ENCODE data around the gene TRA2A.
A peak's percentile ranks its signal among the peaks of the same experiment; 100 is the strongest.
"Not testable (repeated sequence)": the region's sequence is repeated elsewhere in the genome, so short reads cannot be mapped to it uniquely, and the experiment has no call there.

The TRA2A gene

GRCh38 chr7:23491502-23491901, 40.3 kb downstream of the TRA2A start:
- DNase-seq, result no peak

DNA sequence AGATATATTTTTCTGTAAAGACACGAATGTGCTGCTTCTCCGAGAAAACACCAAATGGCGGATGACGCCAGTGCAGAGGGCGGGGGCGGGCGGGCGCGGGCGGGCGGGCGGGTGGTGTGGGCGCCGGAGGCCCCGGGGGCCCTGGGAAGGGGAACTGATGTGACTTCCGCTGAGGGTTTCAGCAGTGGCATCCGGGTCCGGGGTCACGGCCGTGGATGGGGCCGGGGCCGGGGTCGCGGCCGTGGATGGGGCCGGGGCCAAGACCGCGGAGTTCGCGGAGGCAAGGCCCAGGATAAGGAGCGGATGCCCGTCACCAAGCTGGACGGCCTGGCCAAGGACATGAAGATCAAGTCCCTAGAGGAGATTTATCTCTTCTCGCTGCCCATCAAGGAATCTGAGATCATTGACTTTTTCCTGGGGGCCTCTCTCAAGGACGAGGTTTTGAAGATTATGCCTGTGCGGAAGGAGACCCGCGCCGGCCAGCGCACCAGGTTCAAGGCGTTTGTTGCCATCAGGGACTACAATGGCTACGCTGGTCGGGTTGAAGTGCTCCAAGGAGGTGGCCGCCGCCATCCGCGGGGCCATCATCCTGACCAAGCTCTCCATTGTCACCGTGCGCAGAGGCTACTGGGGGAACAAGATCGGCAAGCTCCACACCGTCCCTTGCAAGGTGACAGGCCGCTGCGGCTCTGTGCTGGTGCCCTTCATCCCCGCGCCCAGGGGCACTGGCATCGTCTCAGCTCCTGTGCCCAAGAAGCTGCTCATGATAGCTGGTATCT, 41.2 kb downstream of the TRA2A start:
- DNase-seq, result no peak

GRCh38 chr7:23488714-23489113, 43.1 kb downstream of the TRA2A start:
- DNase-seq, result not testable (repeated sequence)

DNA sequence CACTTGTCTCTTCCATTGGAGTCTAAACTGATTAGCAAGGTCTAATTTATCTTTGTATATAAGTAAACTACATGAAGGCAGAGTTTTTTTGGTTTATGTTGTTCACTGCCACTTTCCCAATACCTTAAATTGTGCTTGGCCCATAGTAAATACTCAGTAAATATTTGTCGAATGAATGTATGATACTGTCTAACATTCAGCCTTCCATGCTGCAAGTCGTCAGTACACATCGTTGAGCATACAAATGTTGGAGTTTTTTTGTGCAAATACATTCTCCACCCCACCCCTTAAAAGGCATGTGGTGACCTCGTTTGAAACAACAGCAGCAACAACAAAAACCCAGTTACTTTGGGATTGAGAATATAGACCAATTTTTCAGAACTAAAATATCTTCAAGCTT, 44.1 kb downstream of the TRA2A start:
- no peak for DNase-seq

DNA sequence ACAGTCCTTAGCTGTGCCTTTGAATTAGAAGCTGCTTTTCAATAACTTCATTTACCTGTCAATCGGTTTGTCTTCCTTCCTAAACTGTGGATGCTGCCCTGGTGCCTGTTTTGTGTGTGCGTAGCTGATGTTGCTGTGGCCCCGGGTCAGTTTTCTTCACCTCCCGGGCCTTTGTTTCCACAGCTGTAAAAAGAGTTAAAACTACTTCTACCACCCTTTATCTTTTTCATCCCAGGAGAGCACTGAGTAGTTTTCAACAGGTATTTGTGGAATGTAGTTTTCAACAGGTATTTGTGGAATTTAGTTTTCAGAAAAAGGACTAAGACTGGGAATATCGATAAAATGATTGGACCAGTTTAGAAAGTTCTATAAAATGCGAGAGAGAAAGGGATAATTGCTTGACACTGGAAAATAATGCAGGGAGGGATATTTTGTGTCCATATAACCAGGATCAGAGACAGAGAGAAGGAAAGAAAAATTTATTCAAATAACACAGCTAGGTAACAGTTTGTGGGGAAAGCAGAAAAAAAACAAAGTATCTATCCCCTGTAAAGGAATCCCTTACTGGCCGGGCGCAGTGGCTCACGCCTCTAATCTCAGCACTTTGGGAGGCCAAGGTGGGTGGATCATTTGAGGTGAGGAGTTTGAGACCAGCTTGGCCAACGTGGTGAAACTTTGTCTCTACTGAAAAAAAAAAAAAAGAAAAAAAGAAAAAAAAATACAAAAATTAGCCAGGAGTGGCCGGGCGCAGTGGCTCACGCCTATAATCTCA, 45.6 kb downstream of the TRA2A start:
- DNase-seq, result no peak

- DNase-seq, result no peak
Measured at GRCh38 chr7:23482686-23483085, 49.1 kb downstream of the TRA2A start.

GRCh38 chr7:23477962-23478866, 53.6 kb downstream of the TRA2A start:
- no peak for DNase-seq

DNA sequence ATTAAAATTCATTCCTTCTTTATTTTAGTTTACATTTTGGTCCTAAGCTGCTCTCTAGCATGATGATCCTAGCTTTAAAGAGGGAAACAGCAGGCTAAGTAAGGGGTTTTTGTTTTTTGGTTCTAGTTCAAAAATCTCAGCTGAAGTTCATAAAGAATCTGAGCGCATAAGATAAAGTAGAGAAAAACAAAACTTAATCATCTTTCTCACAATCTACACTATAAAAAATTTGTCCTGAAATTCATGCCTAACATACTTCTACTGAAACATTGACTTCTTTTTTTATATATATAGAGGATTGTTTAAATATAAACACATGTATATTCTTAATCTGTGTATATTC, 54.7 kb downstream of the TRA2A start:
- DNase-seq, result no peak

DNA sequence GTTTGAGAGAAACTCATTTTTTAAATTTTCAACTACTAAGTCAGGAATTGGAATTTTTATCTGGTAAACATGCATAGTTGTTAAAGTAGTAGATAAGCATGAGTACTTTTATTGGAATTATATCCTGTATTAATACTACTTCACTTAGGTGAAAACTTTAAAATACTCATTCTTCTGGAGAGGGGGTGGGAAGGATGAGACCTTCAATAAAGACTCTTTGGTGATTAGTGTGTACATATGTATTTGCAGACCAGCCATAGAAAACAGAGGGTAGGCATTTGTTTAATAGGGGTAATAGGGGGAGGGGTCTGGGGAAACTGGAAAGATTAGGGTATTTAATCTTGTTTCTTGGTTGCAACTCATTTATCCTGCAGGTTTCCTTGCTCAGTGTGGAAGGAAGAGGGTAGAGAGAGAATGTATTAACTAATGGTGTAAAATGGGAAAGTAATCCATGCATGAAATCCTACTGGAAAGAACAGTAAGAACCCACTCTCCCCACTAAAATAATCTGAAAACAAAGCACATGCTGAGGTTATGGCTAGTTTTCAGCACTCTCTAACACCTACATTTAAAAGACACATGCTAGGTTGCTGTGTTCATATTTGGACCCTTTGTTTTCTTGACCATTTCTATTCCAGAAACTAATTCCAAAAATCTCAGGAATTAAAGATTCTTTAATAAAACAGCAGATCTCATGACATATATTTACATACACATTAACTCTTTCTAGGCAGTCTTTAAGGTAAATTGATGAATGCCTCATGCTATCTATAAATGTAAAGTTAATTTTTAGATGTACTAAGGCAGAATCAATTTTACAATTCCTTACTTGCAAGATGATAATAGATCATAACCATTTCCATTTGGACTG, 55.3 kb downstream of the TRA2A start:
- no peak for DNase-seq

GRCh38 chr7:23475576-23475839, 56.3 kb downstream of the TRA2A start:
- no peak for DNase-seq

- DNase-seq, result peak; percentile 61
Measured at GRCh38 chr7:23474829-23475575, 56.8 kb downstream of the TRA2A start.

GRCh38 chr7:23474094-23474828, 57.5 kb downstream of the TRA2A start:
- DNase-seq, result peak; percentile 99

GRCh38 chr7:23473844-23474093, 58.0 kb downstream of the TRA2A start:
- peak; percentile 69 for DNase-seq

GRCh38 chr7:23472956-23473843, 58.6 kb downstream of the TRA2A start:
- peak; percentile 41 for DNase-seq

GRCh38 chr7:23472556-23472955, 59.2 kb downstream of the TRA2A start:
- no peak for DNase-seq

DNA sequence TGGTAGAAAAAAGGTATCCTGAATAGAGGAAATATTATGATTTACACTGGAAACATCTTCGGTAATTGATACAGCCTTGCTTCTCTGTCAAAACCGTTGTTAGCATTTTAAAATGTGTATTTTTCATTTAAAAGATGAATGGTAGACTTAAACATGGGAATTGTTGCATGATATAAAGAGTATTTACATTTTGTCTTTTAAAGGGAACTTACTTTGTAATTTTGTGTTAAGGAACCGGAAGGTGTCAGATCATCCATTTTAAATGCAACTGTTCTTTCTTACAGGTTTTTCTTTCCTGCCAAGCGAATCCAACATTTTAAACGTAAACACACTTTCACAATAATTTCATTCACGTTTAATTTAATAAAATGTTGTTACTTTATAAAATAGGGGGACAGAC, 59.7 kb downstream of the TRA2A start:
- no peak for DNase-seq

- peak; percentile 92 for DNase-seq
Measured at GRCh38 chr7:23471106-23471859, 60.5 kb downstream of the TRA2A start.

DNA sequence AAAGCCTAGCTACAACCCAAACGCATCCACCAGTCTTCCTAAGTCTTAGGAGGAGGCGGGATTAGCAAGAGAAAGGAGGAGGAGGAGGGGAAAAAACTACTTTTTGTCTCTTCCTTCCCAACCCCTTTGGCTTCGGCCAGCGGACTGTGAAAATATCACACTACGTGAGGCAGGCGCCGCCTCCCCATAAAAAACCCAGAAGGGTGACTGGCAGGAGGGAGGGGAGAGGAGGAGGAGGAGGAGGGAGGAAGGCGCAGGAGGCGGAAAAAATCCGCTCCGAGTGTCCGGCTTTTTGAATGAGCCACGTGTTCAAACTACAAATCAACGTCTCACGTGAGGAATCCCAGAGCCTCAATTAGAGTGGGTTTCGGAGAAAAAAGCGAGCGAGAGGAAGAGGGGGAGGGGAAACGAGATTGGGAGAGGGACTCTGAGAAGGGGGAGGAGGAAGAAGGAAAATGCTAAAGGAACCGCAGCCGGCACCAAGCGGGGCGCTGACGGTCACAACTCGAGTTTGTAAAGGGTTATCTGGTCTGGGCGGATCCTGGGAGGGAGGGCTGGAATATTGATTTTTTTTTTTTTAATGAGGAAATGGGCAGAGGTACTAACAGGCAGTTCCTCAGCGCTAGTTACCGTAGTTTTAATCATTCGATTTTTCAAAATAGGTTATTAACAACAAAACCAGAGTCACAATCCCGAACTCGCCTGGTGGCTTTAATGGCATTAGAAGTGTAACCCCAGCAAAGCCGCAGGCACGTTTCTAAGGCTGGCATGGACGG, 61.3 kb downstream of the TRA2A start, which contains the start of gene IGF2BP3:
Gene IGF2BP3 (minus strand): TSS at position 162 of the 776 bp plus-strand sequence. CDS start 381 bp downstream, outside the sequence.
- DNase-seq, result peak; percentile 96

DNA sequence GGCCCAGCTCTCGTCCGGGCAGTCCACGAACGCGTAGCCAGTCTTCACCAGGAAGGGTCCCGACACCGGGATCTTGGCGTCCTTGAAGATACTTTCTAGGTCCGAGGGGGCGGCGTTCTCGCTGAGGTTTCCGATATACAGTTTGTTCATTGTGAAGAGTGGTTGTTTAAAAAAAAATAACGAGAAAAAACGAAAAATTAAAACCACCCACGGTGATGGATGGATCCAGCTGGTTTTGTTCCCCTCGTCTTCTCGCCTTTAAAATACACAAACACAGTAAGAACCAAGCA, 61.9 kb downstream of the TRA2A start:
- DNase-seq, result no peak

All from NCI-H1092 (cell line).